Measurements from ENCODE around the gene KRT6C.

- TF ChIP-seq CTCF (IDR thresholded peaks at IDR 0.05) (no peak), POLR2A (IDR thresholded peaks at IDR 0.05) (no peak)
These were observed 19.6 kb upstream of the KRT6C start, which contains the start of gene KRT6A for GRCh38 chr12:52493172-52493571.

Measured in heart left ventricle (tissue), 13 donors.